GM21381 (cell line): Measurements from ENCODE around the gene ASH1L.
"Not testable (repeated sequence)": the region's sequence is repeated elsewhere in the genome, so short reads cannot be mapped to it uniquely, and the experiment has no call there.

ENCODE experiments used
- ATAC-seq: cut with Tn5 transposase; IDR thresholded peaks from one replicate; pipeline ENCODE4 v1.9.1; 2021; ENCODE audit warnings: mild to moderate bottlenecking, moderate library complexity; ENCODE audit not compliant: unreplicated experiment

The ASH1L gene

GRCh38 chr1:155561779-155562580 lies 623 bp downstream of the ASH1L start:
- ATAC-seq = peak; percentile 22

- no peak for ATAC-seq
Measured at GRCh38 chr1:155555915-155556314, 6.7 kb downstream of the ASH1L start.

GRCh38 chr1:155553349-155553748 lies 9.3 kb downstream of the ASH1L start:
- no peak for ATAC-seq

- ATAC-seq = no peak
Measured at GRCh38 chr1:155548706-155549105, 13.9 kb downstream of the ASH1L start.

GRCh38 chr1:155540000-155540874 lies 22.4 kb downstream of the ASH1L start:
- ATAC-seq = no peak

GRCh38 chr1:155537193-155537592 lies 25.4 kb downstream of the ASH1L start:
- ATAC-seq = no peak

- ATAC-seq = no peak
Measured at GRCh38 chr1:155531624-155532023, 31.0 kb downstream of the ASH1L start.

GRCh38 chr1:155529929-155530328 lies 32.7 kb downstream of the ASH1L start:
- no peak for ATAC-seq

- ATAC-seq = no peak
Measured at GRCh38 chr1:155529109-155529508, 33.5 kb downstream of the ASH1L start.

- no peak for ATAC-seq
Measured at GRCh38 chr1:155527677-155528076, 34.9 kb downstream of the ASH1L start.

GRCh38 chr1:155526356-155526755 lies 36.2 kb downstream of the ASH1L start:
- no peak for ATAC-seq

GRCh38 chr1:155522069-155522468 lies 40.5 kb downstream of the ASH1L start:
- no peak for ATAC-seq

- no peak for ATAC-seq
Measured at GRCh38 chr1:155518484-155518883, 44.1 kb downstream of the ASH1L start.

GRCh38 chr1:155514582-155515187 lies 47.9 kb downstream of the ASH1L start:
- no peak for ATAC-seq

- ATAC-seq = no peak
Measured at GRCh38 chr1:155513300-155513916, 49.2 kb downstream of the ASH1L start.

- not testable (repeated sequence) for ATAC-seq
Measured at GRCh38 chr1:155511385-155511784, 51.2 kb downstream of the ASH1L start.

- no peak for ATAC-seq
Measured at GRCh38 chr1:155509064-155509463, 53.5 kb downstream of the ASH1L start.

- no peak for ATAC-seq
Measured at GRCh38 chr1:155507945-155508344, 54.7 kb downstream of the ASH1L start.

GRCh38 chr1:155505963-155506362 lies 56.6 kb downstream of the ASH1L start:
- ATAC-seq = not testable (repeated sequence)

GRCh38 chr1:155504207-155504606 lies 58.4 kb downstream of the ASH1L start:
- no peak for ATAC-seq
